K562 (cell line): ENCODE data around the gene SCARF2. TPM values are rescaled to one million over a fixed set of nuclear protein-coding genes. Genes with fewer than 3 reads are reported as not detected.

Source experiments
- BHLHE40 ChIP-seq: IDR thresholded peaks from 2 replicates; pipeline ENCODE4 v1.6.1; 2011; ENCODE audit warnings: low read length, improper control_type of control experiment
- CXXC5 ChIP-seq: fragments of 250-450 bp; sonication (Bioruptor Pico); IDR thresholded peaks from 2 replicates; pipeline ENCODE4 v1.8.0; 2022; ENCODE audit warnings: inconsistent platforms, mild to moderate bottlenecking, moderate library complexity
- HDAC1 ChIP-seq, 2 experiments: fragments of 450-650 bp; IDR thresholded peaks; 2 replicates each; pipeline ENCODE4 v1.6.1; 2016 to 2017; ENCODE audit warnings: inconsistent platforms in 1 of 2, mild to moderate bottlenecking in 1 of 2, moderate library complexity in 1 of 2
- JUN ChIP-seq, 2 experiments: sonication (generic) in 1 of 2; formaldehyde crosslinking in 1 of 2; IDR thresholded peaks; 2 replicates each; pipeline versions ENCODE4 v1.6.1 to v1.8.0; 2012 to 2022; ENCODE audit warnings: borderline replicate concordance in 2 of 2, mild to moderate bottlenecking in 2 of 2, improper control_type of control experiment in 1 of 2, low read depth in 1 of 2, low read length in 1 of 2, missing genetic modification reagents in 1 of 2
- KDM1A ChIP-seq, 2 experiments: fragments of 450-650 bp; IDR thresholded peaks; 2 replicates each; pipeline ENCODE4 v1.6.1; 2016; ENCODE audit warnings: mild to moderate bottlenecking in 2 of 2
- NR2F6 ChIP-seq: fragments of 450-650 bp; formaldehyde crosslinking; IDR thresholded peaks from 2 replicates; pipeline ENCODE4 v1.4.0; 2020; ENCODE audit warnings: mild to moderate bottlenecking
- PHF21A ChIP-seq: fragments of 450-650 bp; IDR thresholded peaks from 2 replicates; pipeline ENCODE4 v1.6.1; 2017; ENCODE audit warnings: low read depth, borderline replicate concordance
- RCOR1 ChIP-seq, 2 experiments: IDR thresholded peaks; 2 replicates each; pipeline ENCODE4 v1.6.1; 2012; ENCODE audit warnings: low read depth in 2 of 2, low read length in 2 of 2, borderline replicate concordance in 1 of 2, improper control_type of control experiment in 1 of 2
- RUNX1 ChIP-seq: sonication (generic); IDR thresholded peaks from 2 replicates; pipeline ENCODE4 v1.6.1; 2016; ENCODE audit warnings: antibody characterized with exemption, low read depth
- U2AF1 ChIP-seq: fragments of 200-400 bp; formaldehyde crosslinking; optimal IDR thresholded peaks from 2 replicates; pipeline ENCODE3; 2017; ENCODE audit warnings: mild to moderate bottlenecking, low read depth, low read length, moderate library complexity
- ZNF165 ChIP-seq: fragments of 250-450 bp; sonication (Bioruptor Pico); IDR thresholded peaks from 2 replicates; pipeline ENCODE4 v1.4.0; 2020; ENCODE audit warnings: borderline replicate concordance
- ZNF24 ChIP-seq: fragments of 450-650 bp; IDR thresholded peaks from 2 replicates; pipeline ENCODE4 v1.6.1; 2016
- ZNF263 ChIP-seq: sonication (generic); formaldehyde crosslinking; IDR thresholded peaks from 2 replicates; pipeline ENCODE4 v1.8.0; 2022; ENCODE audit warnings: mild to moderate bottlenecking, missing genetic modification reagents, borderline replicate concordance
- ZNF444 ChIP-seq: fragments of 250-450 bp; sonication (Bioruptor Pico); IDR thresholded peaks from 2 replicates; pipeline ENCODE4 v1.4.0; 2020; ENCODE audit warnings: mild to moderate bottlenecking, moderate library complexity
- ZNF717 ChIP-seq: fragments of 250-450 bp; sonication (Bioruptor Pico); IDR thresholded peaks from 2 replicates; pipeline ENCODE4 v1.5.0; 2021
- ZNF785 ChIP-seq: fragments of 250-450 bp; sonication (Bioruptor Pico); IDR thresholded peaks from 2 replicates; pipeline ENCODE4 v1.4.0; 2020; ENCODE audit warnings: mild to moderate bottlenecking
- ZNF79 ChIP-seq: fragments of 250-450 bp; sonication (Bioruptor Pico); IDR thresholded peaks from 2 replicates; pipeline ENCODE4 v1.4.0; 2020; ENCODE audit warnings: low read depth, mild to moderate bottlenecking, moderate library complexity
- polyA plus RNA-seq, 8 experiments: library from polyadenylated mRNA; depleted of rRNA in 4 of 8; stranded (reverse) in 5 of 8; unstranded in 3 of 8; fragments of >200 nt; fragmentation: Nextera tagmentation in 2 of 8; fragmentation: Illumina TruSeq in 1 of 8; extraction: Ambion mirVana in 2 of 8; extraction: Trizol in 1 of 8; gene quantifications; 2 replicates each; pipeline versions ENCODE4 v1.2.1 to v1.2.3, GENCODE V29; 2011 to 2014; ENCODE audit warnings: inconsistent platforms in 1 of 8, missing spikeins in 1 of 8
- total RNA-seq, 7 experiments: library from RNA; depleted of rRNA in 6 of 7; stranded (reverse); fragments of >200 nt in 6 of 7; fragmentation: Illumina TruSeq in 2 of 7; extraction: Trizol in 2 of 7; gene quantifications; 2 replicates each; pipeline versions ENCODE4 v1.2.1 to v1.2.3, GENCODE V29; 2011 to 2021; ENCODE audit warnings: low replicate concordance in 1 of 7
- TF ChIP-seq, protein P1 (sequence below): IDR thresholded peaks from 2 replicates; pipeline ENCODE4 v1.6.1; 2011; ENCODE audit warnings: borderline replicate concordance, low read depth, mild to moderate bottlenecking, moderate library complexity, low read length; ENCODE audit not compliant: insufficient read depth, poor library complexity, severe bottlenecking
- TF ChIP-seq, protein P2 (sequence below): fragments of 450-650 bp; IDR thresholded peaks from 2 replicates; pipeline ENCODE4 v1.7.0; 2016; ENCODE audit warnings: borderline replicate concordance
- TF ChIP-seq, protein P3 (sequence below): sonication (generic); formaldehyde crosslinking; IDR thresholded peaks from 2 replicates; pipeline ENCODE4 v1.8.1; 2023; ENCODE audit warnings: mild to moderate bottlenecking, missing genetic modification reagents
- TF ChIP-seq, protein P4 (sequence below), 2 experiments: fragments of 450-650 bp in 1 of 2; sonication (generic) in 1 of 2; formaldehyde crosslinking; conservative IDR thresholded peaks; 2 replicates each; pipeline versions ENCODE4 v1.4.0 to v1.8.1; 2020 to 2022; ENCODE audit warnings: mild to moderate bottlenecking in 1 of 2, missing genetic modification reagents in 1 of 2

The SCARF2 gene
- total and polyA plus RNA-seq, 9 of the 15 experiments (the other 6 are each of a cell fraction or from before 2014, with no cell fraction given) = 0.06 to 0.32 (median 0.21) TPM; not detected in 5

DNA sequence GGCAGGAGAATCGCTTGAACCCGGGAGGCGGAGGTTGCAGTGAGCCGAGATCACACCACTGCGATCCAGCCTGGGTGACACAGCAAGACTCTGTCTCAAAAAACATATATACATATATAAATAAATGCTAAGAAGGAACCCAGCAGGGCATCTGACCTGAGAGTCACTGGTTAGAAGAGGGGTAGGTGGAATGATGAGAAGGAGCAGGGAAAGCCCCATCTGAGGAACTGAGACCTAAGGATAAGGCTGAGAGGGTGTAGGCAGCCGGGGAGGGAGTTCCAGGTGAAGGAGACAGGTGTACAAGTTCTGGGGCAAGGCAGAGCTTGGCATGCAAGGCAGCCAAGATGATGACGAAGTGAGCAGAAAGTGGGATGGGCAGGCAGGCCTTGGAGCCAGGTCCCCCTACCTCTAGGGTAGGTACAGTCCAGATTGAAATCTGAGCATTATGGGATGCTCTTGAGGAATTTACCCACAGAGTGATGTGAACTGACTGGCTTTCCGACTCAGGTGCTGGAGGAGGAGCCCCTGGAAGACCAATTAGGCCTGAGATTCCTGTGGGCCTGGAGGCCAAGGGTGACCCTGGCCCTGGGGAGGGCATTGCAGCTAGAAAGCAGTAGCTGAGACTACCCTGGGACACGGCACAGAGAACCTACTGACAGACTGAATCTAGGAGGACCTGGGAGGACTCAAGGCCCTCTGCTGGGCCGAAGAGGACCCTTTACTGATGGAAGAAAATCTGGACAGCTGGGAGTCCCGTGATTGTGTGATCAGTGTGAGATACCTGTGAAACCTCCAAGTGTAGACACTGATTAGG, 35.2 kb upstream of the SCARF2 start (continued):
- TF ChIP-seq, protein P1, sequence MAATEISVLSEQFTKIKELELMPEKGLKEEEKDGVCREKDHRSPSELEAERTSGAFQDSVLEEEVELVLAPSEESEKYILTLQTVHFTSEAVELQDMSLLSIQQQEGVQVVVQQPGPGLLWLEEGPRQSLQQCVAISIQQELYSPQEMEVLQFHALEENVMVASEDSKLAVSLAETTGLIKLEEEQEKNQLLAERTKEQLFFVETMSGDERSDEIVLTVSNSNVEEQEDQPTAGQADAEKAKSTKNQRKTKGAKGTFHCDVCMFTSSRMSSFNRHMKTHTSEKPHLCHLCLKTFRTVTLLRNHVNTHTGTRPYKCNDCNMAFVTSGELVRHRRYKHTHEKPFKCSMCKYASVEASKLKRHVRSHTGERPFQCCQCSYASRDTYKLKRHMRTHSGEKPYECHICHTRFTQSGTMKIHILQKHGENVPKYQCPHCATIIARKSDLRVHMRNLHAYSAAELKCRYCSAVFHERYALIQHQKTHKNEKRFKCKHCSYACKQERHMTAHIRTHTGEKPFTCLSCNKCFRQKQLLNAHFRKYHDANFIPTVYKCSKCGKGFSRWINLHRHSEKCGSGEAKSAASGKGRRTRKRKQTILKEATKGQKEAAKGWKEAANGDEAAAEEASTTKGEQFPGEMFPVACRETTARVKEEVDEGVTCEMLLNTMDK = peak; percentile 82
- TF ChIP-seq RCOR1 (IDR thresholded peaks at IDR 0.05; ENCODE audit: borderline replicate concordance in 1 of 2, low read depth in 2 of 2, low read length in 2 of 2) (peak; percentile 89 to 98), HDAC1 (IDR thresholded peaks at IDR 0.05) (peak in 1 of 2 experiments; percentile 74; a peak in 2 of 4 replicates), ZNF24 (no peak), ZNF165 (CRISPR knock-in tag) (no peak), BHLHE40 (peak; percentile 66), RUNX1 (peak; percentile 50; the same call in 1 of the 2 replicates), PHF21A (peak; percentile 96), JUN (IDR thresholded peaks at IDR 0.05; ENCODE audit: borderline replicate concordance, low read depth, low read length) (no peak), JUN (CRISPR knock-in tag; IDR thresholded peaks at IDR 0.05; ENCODE audit: borderline replicate concordance) (no peak), U2AF1 (no peak), ZNF444 (no peak), KDM1A (IDR thresholded peaks at IDR 0.05) (peak; percentile 97 to 98), NR2F6 (0 out of 2 replicates have a peak, but pooled peaks have one; percentile 24), ZNF263 (CRISPR knock-in tag) (peak; percentile 78; the same call in 1 of the 2 replicates), ZNF717 (CRISPR knock-in tag) (no peak), ZNF785 (CRISPR knock-in tag) (no peak), CXXC5 (CRISPR knock-in tag) (no peak), ZNF79 (CRISPR knock-in tag) (no peak)
- TF ChIP-seq, protein P2, sequence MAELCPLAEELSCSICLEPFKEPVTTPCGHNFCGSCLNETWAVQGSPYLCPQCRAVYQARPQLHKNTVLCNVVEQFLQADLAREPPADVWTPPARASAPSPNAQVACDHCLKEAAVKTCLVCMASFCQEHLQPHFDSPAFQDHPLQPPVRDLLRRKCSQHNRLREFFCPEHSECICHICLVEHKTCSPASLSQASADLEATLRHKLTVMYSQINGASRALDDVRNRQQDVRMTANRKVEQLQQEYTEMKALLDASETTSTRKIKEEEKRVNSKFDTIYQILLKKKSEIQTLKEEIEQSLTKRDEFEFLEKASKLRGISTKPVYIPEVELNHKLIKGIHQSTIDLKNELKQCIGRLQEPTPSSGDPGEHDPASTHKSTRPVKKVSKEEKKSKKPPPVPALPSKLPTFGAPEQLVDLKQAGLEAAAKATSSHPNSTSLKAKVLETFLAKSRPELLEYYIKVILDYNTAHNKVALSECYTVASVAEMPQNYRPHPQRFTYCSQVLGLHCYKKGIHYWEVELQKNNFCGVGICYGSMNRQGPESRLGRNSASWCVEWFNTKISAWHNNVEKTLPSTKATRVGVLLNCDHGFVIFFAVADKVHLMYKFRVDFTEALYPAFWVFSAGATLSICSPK = no peak
- TF ChIP-seq, protein P3, sequence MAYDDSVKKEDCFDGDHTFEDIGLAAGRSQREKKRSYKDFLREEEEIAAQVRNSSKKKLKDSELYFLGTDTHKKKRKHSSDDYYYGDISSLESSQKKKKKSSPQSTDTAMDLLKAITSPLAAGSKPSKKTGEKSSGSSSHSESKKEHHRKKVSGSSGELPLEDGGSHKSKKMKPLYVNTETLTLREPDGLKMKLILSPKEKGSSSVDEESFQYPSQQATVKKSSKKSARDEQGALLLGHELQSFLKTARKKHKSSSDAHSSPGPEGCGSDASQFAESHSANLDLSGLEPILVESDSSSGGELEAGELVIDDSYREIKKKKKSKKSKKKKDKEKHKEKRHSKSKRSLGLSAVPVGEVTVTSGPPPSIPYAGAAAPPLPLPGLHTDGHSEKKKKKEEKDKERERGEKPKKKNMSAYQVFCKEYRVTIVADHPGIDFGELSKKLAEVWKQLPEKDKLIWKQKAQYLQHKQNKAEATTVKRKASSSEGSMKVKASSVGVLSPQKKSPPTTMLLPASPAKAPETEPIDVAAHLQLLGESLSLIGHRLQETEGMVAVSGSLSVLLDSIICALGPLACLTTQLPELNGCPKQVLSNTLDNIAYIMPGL (CRISPR knock-in tag) = peak; percentile 50; the same call in 1 of the 2 replicates
- TF ChIP-seq, protein P4, sequence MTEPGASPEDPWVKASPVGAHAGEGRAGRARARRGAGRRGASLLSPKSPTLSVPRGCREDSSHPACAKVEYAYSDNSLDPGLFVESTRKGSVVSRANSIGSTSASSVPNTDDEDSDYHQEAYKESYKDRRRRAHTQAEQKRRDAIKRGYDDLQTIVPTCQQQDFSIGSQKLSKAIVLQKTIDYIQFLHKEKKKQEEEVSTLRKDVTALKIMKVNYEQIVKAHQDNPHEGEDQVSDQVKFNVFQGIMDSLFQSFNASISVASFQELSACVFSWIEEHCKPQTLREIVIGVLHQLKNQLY (CRISPR knock-in tag; conservative IDR thresholded peaks at IDR 0.05) = 0 out of 4 replicates have a peak, but pooled peaks of 1 of the 2 experiments have one; percentile 5
